LNCaP clone FGC (cell line): ENCODE results near the gene PTPRD.

ENCODE experiments used
- DNase-seq: peaks from one replicate; pipeline ENCODE4 v3.0.0-alpha.2; 2011; ENCODE audit warnings: low read depth
- H3K4me3 ChIP-seq: 2 replicates; pipeline ENCODE4 v1.5.1; 2011; ENCODE audit warnings: mild to moderate bottlenecking, low read depth, low read length, control low read depth
- CTCF ChIP-seq: IDR thresholded peaks from 2 replicates; pipeline ENCODE4 v1.5.1; 2012; ENCODE audit warnings: mild to moderate bottlenecking; ENCODE audit not compliant: control insufficient read depth, insufficient read depth; ENCODE audit errors: extremely low read depth

Gene PTPRD

GRCh38 chr9:8351436-8351835 lies 2261.4 kb downstream of the PTPRD start:
- H3K4me3 ChIP-seq, result no peak overlapping the region
- DNase-seq, result no peak
- TF ChIP-seq CTCF, result no peak

GRCh38 chr9:8349901-8350300 lies 2262.9 kb downstream of the PTPRD start:
- no peak overlapping the region for H3K4me3 ChIP-seq
- DNase-seq, result no peak
- no peak for TF ChIP-seq CTCF

- TF ChIP-seq CTCF, result no peak
- H3K4me3 ChIP-seq, result no peak overlapping the region
- DNase-seq, result no peak
Measured at GRCh38 chr9:8349376-8349775, 2263.4 kb downstream of the PTPRD start.

- DNase-seq, result no peak
- no peak for TF ChIP-seq CTCF
- H3K4me3 ChIP-seq, result no peak overlapping the region
Measured at GRCh38 chr9:8348756-8349155, 2264.0 kb downstream of the PTPRD start.

- TF ChIP-seq CTCF, result no peak
- DNase-seq, result no peak
- H3K4me3 ChIP-seq, result no peak overlapping the region
Measured at GRCh38 chr9:8346296-8346695, 2266.5 kb downstream of the PTPRD start.

GRCh38 chr9:8338767-8339510 lies 2273.9 kb downstream of the PTPRD start:
- DNase-seq, result no peak
- no peak for TF ChIP-seq CTCF
- H3K4me3 ChIP-seq, result no peak overlapping the region
